Neural cell (in vitro differentiated cells): Measurements from ENCODE around the gene PSORS1C2.

ENCODE experiments used
- EP300 ChIP-seq: fragments of 450-650 bp; conservative IDR thresholded peaks from 2 replicates; pipeline ENCODE4 v1.6.1; 2014; ENCODE audit warnings: antibody characterized with exemption, mild to moderate bottlenecking, moderate library complexity; ENCODE audit not compliant: poor library complexity, severe bottlenecking
- EZH2 ChIP-seq: fragments of 200-600, 300-800 bp; shearing (Covaris generic), sonication (generic); IDR thresholded peaks from 2 replicates; pipeline ENCODE4 v1.6.1; 2014; ENCODE audit warnings: antibody characterized with exemption, low read length, borderline replicate concordance, mild to moderate bottlenecking; ENCODE audit not compliant: insufficient read depth, poor library complexity, severe bottlenecking
- POLR2AphosphoS5 ChIP-seq: IDR thresholded peaks from 2 replicates; pipeline ENCODE4 v1.6.1; 2012
- RAD21 ChIP-seq: fragments of 450-650 bp; conservative IDR thresholded peaks from 2 replicates; pipeline ENCODE4 v1.6.1; 2014; ENCODE audit warnings: antibody characterized with exemption, mild to moderate bottlenecking, moderate library complexity
- TAF1 ChIP-seq: IDR thresholded peaks from 2 replicates; pipeline ENCODE4 v1.6.1; 2012; ENCODE audit warnings: low read depth
- TF ChIP-seq, protein P1 (sequence below): fragments of 450-650 bp; IDR thresholded peaks from 2 replicates; pipeline ENCODE4 v1.5.1; 2014; ENCODE audit warnings: antibody characterized with exemption, mild to moderate bottlenecking, moderate library complexity; ENCODE audit not compliant: poor library complexity, severe bottlenecking

DNA sequence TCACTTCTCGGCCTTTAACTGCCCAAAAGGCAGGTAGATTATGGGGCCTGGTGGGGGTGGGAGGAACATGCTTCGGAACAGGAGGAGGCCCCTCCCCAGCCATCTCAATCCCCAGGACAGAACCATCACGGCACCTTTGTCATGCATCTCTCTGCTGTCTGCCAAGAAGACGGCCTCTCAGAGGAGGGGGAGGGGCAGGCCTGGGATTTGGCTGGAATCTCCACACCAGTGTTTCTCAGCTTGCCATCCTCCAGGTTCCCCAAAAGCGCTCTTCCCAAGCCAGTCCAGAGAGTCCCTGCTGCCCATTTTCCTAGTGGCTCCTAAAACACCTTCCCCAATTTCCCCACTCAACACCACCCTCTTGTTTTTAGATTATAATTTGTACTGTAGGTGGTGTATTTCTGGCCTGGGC, 34.1 kb upstream of the PSORS1C2 start:
- TF ChIP-seq, protein P1, sequence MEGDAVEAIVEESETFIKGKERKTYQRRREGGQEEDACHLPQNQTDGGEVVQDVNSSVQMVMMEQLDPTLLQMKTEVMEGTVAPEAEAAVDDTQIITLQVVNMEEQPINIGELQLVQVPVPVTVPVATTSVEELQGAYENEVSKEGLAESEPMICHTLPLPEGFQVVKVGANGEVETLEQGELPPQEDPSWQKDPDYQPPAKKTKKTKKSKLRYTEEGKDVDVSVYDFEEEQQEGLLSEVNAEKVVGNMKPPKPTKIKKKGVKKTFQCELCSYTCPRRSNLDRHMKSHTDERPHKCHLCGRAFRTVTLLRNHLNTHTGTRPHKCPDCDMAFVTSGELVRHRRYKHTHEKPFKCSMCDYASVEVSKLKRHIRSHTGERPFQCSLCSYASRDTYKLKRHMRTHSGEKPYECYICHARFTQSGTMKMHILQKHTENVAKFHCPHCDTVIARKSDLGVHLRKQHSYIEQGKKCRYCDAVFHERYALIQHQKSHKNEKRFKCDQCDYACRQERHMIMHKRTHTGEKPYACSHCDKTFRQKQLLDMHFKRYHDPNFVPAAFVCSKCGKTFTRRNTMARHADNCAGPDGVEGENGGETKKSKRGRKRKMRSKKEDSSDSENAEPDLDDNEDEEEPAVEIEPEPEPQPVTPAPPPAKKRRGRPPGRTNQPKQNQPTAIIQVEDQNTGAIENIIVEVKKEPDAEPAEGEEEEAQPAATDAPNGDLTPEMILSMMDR: no peak
- no peak for TF ChIP-seq POLR2AphosphoS5
- no peak for TF ChIP-seq TAF1
- no peak for TF ChIP-seq EZH2
- no peak for TF ChIP-seq RAD21
- TF ChIP-seq EP300: no peak
